Fibroblast of lung (primary cell): Measurements from ENCODE around the gene TNC. TPM values are rescaled to one million over a fixed set of nuclear protein-coding genes. Genes with fewer than 3 reads are reported as not detected.
"Not testable (repeated sequence)": the region's sequence is repeated elsewhere in the genome, so short reads cannot be mapped to it uniquely, and the experiment has no call there.

ENCODE experiments used
- DNase-seq, 2 donors: peaks; one replicate each; pipeline versions ENCODE4 v3.0.0 to v3.0.0-alpha.2; 2010; ENCODE audit warnings: low read depth in 2 of 2
- H2AFZ ChIP-seq: 2 replicates; pipeline ENCODE4 v1.5.1; 2012; ENCODE audit warnings: low read length, control low read depth, inconsistent platforms
- H3K27ac ChIP-seq: 2 replicates; pipeline ENCODE4 v1.5.1; 2011; ENCODE audit warnings: low read length, control low read depth; ENCODE audit not compliant: insufficient read depth
- H3K27me3 ChIP-seq: 2 replicates; pipeline ENCODE4 v1.5.1; 2011; ENCODE audit warnings: mild to moderate bottlenecking, low read length; ENCODE audit not compliant: control insufficient read depth, insufficient read depth
- H3K36me3 ChIP-seq: 2 replicates; pipeline ENCODE4 v1.5.1; 2011; ENCODE audit warnings: low read length; ENCODE audit not compliant: control insufficient read depth, insufficient read depth
- H3K4me1 ChIP-seq: 2 replicates; pipeline ENCODE4 v1.5.1; 2011; ENCODE audit warnings: low read length; ENCODE audit not compliant: control insufficient read depth, insufficient read depth; ENCODE audit errors: extremely low read depth
- H3K4me2 ChIP-seq: 2 replicates; pipeline ENCODE4 v1.5.1; 2011; ENCODE audit warnings: low read length, control low read depth; ENCODE audit not compliant: insufficient read depth; ENCODE audit errors: extremely low read depth
- H3K4me3 ChIP-seq, 4 experiments: fragments of 200-600 bp in 1 of 4; sonication (generic) in 1 of 4; replicated peaks in 1 of 4; 2 replicates each; pipeline ENCODE4 v1.5.1; 2011 to 2016; ENCODE audit warnings: low read length in 4 of 4, low read depth in 3 of 4, mild to moderate bottlenecking in 3 of 4, control low read depth in 2 of 4, inconsistent platforms in 1 of 4, mixed read lengths in 1 of 4; ENCODE audit not compliant: insufficient read depth in 1 of 4; ENCODE audit errors: control extremely low read depth in 1 of 4
- H3K79me2 ChIP-seq: 2 replicates; pipeline ENCODE4 v1.5.1; 2012; ENCODE audit warnings: mild to moderate bottlenecking, low read length, inconsistent platforms; ENCODE audit not compliant: control insufficient read depth, insufficient read depth
- H3K9ac ChIP-seq: 2 replicates; pipeline ENCODE4 v1.5.1; 2011; ENCODE audit warnings: mild to moderate bottlenecking, low read length, control low read depth; ENCODE audit not compliant: insufficient read depth
- H3K9me3 ChIP-seq: 2 replicates; pipeline ENCODE4 v1.5.1; 2012; ENCODE audit warnings: low read depth, low read length; ENCODE audit not compliant: control insufficient read depth, insufficient read depth
- H4K20me1 ChIP-seq: 2 replicates; pipeline ENCODE4 v1.5.1; 2011; ENCODE audit warnings: low read length; ENCODE audit not compliant: control insufficient read depth, insufficient read depth; ENCODE audit errors: extremely low read depth
- EZH2 ChIP-seq: IDR thresholded peaks from 2 replicates; pipeline ENCODE4 v1.5.1; 2012; ENCODE audit warnings: low read length, control low read depth, mild to moderate bottlenecking; ENCODE audit errors: missing control alignments
- polyA plus RNA-seq, 2 donors: library from polyadenylated mRNA; depleted of rRNA in 1 of 2; stranded (reverse) in 1 of 2; unstranded in 1 of 2; fragments of >200 nt; gene quantifications; 2 replicates each; pipeline ENCODE4 v1.2.1, GENCODE V29; 2011 to 2012; ENCODE audit warnings: missing spikeins in 1 of 2
- total RNA-seq: library from RNA; depleted of rRNA; stranded (reverse); fragments of >200 nt; gene quantifications from 2 replicates; pipeline ENCODE4 v1.2.1, GENCODE V29; 2014
- TF ChIP-seq, protein P1 (sequence below), 2 donors: IDR thresholded peaks in 1 of 2; conservative IDR thresholded peaks in 1 of 2; 1 replicate in 1 of 2; 2 replicates in 1 of 2; pipeline ENCODE4 v1.5.1; 2011 to 2012; ENCODE audit warnings: low read length in 2 of 2, control low read depth in 1 of 2, inconsistent platforms in 1 of 2, low read depth in 1 of 2, mild to moderate bottlenecking in 1 of 2

TNC gene
- total and polyA plus RNA-seq, 2 donors (not counting 1 experiment from before 2014, with no cell fraction given) = 227 to 560 TPM

DNA sequence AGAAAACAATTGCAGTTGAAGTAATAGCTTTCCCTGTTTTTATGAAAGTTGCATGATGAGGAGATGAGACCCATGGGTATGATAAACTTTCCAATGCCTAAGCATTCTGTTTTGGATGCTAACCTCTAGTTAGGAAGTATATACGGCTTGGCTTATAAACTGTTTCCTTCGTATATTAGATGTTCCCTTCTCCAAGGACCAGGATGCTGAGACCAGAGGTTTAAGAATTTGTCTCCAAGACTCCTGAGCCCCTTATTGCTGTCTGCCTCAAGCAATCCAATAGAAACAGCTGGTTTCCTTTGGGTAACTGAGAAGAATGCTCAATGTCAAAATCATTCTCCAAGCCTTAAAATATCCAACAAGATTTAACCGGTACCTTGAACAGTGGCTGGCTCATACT is 12.2 kb upstream of the TNC start:
- Histone ChIP-seq H3K27me3 (no peaks in the 10 kb centered on the region), H3K4me1 (peaks cover 27% of the 10 kb centered on the region), H3K9ac (no peak overlapping the region), H3K4me3 (no peak overlapping the region), H2AFZ (no peak overlapping the region), H3K9me3 (no peaks in the 10 kb centered on the region), H4K20me1 (no peaks in the 10 kb centered on the region), H3K79me2 (no peaks in the 10 kb centered on the region), H3K4me2 (no peak overlapping the region), H3K36me3 (no peaks in the 10 kb centered on the region), H3K27ac (no peak overlapping the region)
- no peak for DNase-seq
- TF ChIP-seq EZH2 = no peak
- TF ChIP-seq, protein P1, sequence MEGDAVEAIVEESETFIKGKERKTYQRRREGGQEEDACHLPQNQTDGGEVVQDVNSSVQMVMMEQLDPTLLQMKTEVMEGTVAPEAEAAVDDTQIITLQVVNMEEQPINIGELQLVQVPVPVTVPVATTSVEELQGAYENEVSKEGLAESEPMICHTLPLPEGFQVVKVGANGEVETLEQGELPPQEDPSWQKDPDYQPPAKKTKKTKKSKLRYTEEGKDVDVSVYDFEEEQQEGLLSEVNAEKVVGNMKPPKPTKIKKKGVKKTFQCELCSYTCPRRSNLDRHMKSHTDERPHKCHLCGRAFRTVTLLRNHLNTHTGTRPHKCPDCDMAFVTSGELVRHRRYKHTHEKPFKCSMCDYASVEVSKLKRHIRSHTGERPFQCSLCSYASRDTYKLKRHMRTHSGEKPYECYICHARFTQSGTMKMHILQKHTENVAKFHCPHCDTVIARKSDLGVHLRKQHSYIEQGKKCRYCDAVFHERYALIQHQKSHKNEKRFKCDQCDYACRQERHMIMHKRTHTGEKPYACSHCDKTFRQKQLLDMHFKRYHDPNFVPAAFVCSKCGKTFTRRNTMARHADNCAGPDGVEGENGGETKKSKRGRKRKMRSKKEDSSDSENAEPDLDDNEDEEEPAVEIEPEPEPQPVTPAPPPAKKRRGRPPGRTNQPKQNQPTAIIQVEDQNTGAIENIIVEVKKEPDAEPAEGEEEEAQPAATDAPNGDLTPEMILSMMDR (conservative IDR thresholded peaks at IDR 0.05 in 1 of 2, IDR thresholded peaks at IDR 0.05 in 1 of 2; ENCODE audit: low read depth in 1 of 2, low read length in 2 of 2) = no peak

GRCh38 chr9:115128726-115129125 is 10.8 kb upstream of the TNC start:
- H3K9me3 ChIP-seq, H3K36me3 ChIP-seq, H3K4me2 ChIP-seq, DNase-seq, H2AFZ ChIP-seq, H4K20me1 ChIP-seq, H3K79me2 ChIP-seq, H3K27me3 ChIP-seq, H3K27ac ChIP-seq, H3K4me3 ChIP-seq, H3K9ac ChIP-seq: not testable (repeated sequence)
- H3K4me1 ChIP-seq = peaks cover 15% of the 10 kb centered on the region

- no peak for TF ChIP-seq EZH2
- TF ChIP-seq, protein P1 (conservative IDR thresholded peaks at IDR 0.05 in 1 of 2, IDR thresholded peaks at IDR 0.05 in 1 of 2; ENCODE audit: low read depth in 1 of 2, low read length in 2 of 2) = no peak
- no peak overlapping the region for H2AFZ ChIP-seq
- DNase-seq = peak; percentile 63 to 92
- H3K9ac ChIP-seq = no peak overlapping the region
- no peaks in the 10 kb centered on the region for H3K9me3 ChIP-seq
- H3K4me1 ChIP-seq = peaks cover 5% of the 10 kb centered on the region
- no peaks in the 10 kb centered on the region for H3K27me3 ChIP-seq
- no peaks in the 10 kb centered on the region for H3K79me2 ChIP-seq
- no peak overlapping the region for H3K4me3 ChIP-seq
- H4K20me1 ChIP-seq = no peaks in the 10 kb centered on the region
- no peaks in the 10 kb centered on the region for H3K36me3 ChIP-seq
- H3K4me2 ChIP-seq = no peak overlapping the region
- H3K27ac ChIP-seq = no peak overlapping the region
Observed at GRCh38 chr9:115127191-115127817, 9.3 kb upstream of the TNC start.
